Measurements from ENCODE around the gene JUNB. TPM values are rescaled to one million over a fixed set of nuclear protein-coding genes. Genes with fewer than 3 reads are reported as not detected.

JUNB gene
- total and polyA plus RNA-seq, 2 of the 13 experiments (the other 11 are each of a cell fraction or from before 2014, with no cell fraction given) = 7.7 to 8.2 TPM

DNA sequence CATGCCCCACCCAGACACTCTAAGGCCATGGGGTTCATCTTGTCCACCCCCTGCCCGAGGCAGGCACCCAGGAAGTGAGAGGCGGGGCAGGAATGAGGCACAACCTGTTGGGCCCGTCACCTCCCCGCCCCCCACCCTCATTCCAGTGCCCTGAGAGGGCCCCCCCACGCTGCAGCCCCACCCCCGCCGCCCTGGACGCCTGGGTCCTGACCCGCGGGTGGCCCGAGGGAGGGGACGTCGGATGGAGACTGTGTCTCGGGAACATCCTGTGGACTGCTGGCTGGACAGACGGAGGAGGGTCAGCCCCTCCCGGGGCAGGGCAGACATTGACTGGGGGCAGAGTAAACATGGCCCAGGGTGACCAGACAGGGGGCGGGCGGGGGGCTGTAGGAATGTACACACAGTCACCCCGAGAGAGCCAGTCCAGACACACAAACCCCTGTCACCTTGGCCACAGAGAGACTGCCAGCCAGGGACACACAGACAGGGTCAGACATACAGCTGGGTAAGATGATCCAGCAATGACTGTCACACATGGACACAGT lies 7.4 kb upstream of the JUNB start (continued):
- TF ChIP-seq, protein P1, sequence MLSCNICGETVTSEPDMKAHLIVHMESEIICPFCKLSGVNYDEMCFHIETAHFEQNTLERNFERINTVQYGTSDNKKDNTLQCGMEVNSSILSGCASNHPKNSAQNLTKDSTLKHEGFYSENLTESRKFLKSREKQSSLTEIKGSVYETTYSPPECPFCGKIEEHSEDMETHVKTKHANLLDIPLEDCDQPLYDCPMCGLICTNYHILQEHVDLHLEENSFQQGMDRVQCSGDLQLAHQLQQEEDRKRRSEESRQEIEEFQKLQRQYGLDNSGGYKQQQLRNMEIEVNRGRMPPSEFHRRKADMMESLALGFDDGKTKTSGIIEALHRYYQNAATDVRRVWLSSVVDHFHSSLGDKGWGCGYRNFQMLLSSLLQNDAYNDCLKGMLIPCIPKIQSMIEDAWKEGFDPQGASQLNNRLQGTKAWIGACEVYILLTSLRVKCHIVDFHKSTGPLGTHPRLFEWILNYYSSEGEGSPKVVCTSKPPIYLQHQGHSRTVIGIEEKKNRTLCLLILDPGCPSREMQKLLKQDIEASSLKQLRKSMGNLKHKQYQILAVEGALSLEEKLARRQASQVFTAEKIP (CRISPR knock-in tag; IDR thresholded peaks at IDR 0.05; ENCODE audit: borderline replicate concordance) = no peak
- 0 out of 2 replicates have a peak, but pooled peaks have one; percentile 41 for TF ChIP-seq ZBTB42 (CRISPR knock-in tag; IDR thresholded peaks at IDR 0.05)
- TF ChIP-seq ISL2 (CRISPR knock-in tag; IDR thresholded peaks at IDR 0.05) = no peak
- no peak for TF ChIP-seq ZNF382 (CRISPR knock-in tag; IDR thresholded peaks at IDR 0.05; ENCODE audit: borderline replicate concordance)
- TF ChIP-seq JUND (CRISPR knock-in tag; IDR thresholded peaks at IDR 0.05) = no peak
- TF ChIP-seq SP5 (CRISPR knock-in tag; IDR thresholded peaks at IDR 0.05; ENCODE audit: borderline replicate concordance, low read depth) = peak; percentile 45; the same call in 1 of the 2 replicates
- no peak for TF ChIP-seq ZSCAN12 (CRISPR knock-in tag; IDR thresholded peaks at IDR 0.05)
- TF ChIP-seq NBN (conservative IDR thresholded peaks at IDR 0.05) = no peak
- no peak for TF ChIP-seq PRPF4 (IDR thresholded peaks at IDR 0.05; ENCODE audit: low read depth, low read length, poor library complexity, severe bottlenecking)
- TF ChIP-seq, protein P2, sequence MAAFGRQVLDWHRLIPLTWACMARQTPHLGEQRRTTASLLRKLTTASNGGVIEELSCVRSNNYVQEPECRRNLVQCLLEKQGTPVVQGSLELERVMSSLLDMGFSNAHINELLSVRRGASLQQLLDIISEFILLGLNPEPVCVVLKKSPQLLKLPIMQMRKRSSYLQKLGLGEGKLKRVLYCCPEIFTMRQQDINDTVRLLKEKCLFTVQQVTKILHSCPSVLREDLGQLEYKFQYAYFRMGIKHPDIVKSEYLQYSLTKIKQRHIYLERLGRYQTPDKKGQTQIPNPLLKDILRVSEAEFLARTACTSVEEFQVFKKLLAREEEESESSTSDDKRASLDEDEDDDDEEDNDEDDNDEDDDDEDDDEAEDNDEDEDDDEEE (CRISPR knock-in tag; IDR thresholded peaks at IDR 0.05) = no peak
- TF ChIP-seq KAT2B (IDR thresholded peaks at IDR 0.05; ENCODE audit: borderline replicate concordance, low read depth, low read length) = no peak
- TF ChIP-seq, protein P3, sequence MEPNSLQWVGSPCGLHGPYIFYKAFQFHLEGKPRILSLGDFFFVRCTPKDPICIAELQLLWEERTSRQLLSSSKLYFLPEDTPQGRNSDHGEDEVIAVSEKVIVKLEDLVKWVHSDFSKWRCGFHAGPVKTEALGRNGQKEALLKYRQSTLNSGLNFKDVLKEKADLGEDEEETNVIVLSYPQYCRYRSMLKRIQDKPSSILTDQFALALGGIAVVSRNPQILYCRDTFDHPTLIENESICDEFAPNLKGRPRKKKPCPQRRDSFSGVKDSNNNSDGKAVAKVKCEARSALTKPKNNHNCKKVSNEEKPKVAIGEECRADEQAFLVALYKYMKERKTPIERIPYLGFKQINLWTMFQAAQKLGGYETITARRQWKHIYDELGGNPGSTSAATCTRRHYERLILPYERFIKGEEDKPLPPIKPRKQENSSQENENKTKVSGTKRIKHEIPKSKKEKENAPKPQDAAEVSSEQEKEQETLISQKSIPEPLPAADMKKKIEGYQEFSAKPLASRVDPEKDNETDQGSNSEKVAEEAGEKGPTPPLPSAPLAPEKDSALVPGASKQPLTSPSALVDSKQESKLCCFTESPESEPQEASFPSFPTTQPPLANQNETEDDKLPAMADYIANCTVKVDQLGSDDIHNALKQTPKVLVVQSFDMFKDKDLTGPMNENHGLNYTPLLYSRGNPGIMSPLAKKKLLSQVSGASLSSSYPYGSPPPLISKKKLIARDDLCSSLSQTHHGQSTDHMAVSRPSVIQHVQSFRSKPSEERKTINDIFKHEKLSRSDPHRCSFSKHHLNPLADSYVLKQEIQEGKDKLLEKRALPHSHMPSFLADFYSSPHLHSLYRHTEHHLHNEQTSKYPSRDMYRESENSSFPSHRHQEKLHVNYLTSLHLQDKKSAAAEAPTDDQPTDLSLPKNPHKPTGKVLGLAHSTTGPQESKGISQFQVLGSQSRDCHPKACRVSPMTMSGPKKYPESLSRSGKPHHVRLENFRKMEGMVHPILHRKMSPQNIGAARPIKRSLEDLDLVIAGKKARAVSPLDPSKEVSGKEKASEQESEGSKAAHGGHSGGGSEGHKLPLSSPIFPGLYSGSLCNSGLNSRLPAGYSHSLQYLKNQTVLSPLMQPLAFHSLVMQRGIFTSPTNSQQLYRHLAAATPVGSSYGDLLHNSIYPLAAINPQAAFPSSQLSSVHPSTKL (CRISPR knock-in tag; IDR thresholded peaks at IDR 0.05) = no peak
- no peak for TF ChIP-seq ZNF460 (CRISPR knock-in tag; IDR thresholded peaks at IDR 0.05; ENCODE audit: borderline replicate concordance)
- TF ChIP-seq MEIS2 (CRISPR knock-in tag; IDR thresholded peaks at IDR 0.05) = peak; percentile 37; the same call in 1 of the 2 replicates
- TF ChIP-seq ZNF232 (CRISPR knock-in tag; IDR thresholded peaks at IDR 0.05; ENCODE audit: borderline replicate concordance) = no peak
- TF ChIP-seq, protein P4, sequence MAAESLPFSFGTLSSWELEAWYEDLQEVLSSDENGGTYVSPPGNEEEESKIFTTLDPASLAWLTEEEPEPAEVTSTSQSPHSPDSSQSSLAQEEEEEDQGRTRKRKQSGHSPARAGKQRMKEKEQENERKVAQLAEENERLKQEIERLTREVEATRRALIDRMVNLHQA (CRISPR knock-in tag; IDR thresholded peaks at IDR 0.05) = no peak
- TF ChIP-seq, protein P5, sequence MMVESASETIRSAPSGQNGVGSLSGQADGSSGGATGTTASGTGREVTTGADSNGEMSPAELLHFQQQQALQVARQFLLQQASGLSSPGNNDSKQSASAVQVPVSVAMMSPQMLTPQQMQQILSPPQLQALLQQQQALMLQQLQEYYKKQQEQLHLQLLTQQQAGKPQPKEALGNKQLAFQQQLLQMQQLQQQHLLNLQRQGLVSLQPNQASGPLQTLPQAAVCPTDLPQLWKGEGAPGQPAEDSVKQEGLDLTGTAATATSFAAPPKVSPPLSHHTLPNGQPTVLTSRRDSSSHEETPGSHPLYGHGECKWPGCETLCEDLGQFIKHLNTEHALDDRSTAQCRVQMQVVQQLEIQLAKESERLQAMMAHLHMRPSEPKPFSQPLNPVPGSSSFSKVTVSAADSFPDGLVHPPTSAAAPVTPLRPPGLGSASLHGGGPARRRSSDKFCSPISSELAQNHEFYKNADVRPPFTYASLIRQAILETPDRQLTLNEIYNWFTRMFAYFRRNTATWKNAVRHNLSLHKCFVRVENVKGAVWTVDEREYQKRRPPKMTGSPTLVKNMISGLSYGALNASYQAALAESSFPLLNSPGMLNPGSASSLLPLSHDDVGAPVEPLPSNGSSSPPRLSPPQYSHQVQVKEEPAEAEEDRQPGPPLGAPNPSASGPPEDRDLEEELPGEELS (CRISPR knock-in tag; IDR thresholded peaks at IDR 0.05) = peak; percentile 35; the same call in 1 of the 2 replicates

Data from HepG2 (cell line).